Measurements from ENCODE around the gene IGSF10.
"Not testable (repeated sequence)": the region's sequence is repeated elsewhere in the genome, so short reads cannot be mapped to it uniquely, and the experiment has no call there.

IGSF10 gene
- 0 reads per million in 2 experiments for total RNA-seq

GRCh38 chr3:151460774-151461450, at the start of gene IGSF10:
TSS of gene IGSF10 (minus strand) at chr3:151461061. CDS start at chr3:151458709, 2,352 bp downstream.
- DNase-seq (ENCODE audit: low read depth), result no peak

GRCh38 chr3:151509468-151510135, 48.7 kb upstream of the IGSF10 start:
- DNase-seq (ENCODE audit: low read depth), result not testable (repeated sequence)

- no peak for DNase-seq (ENCODE audit: low read depth)
Observed at GRCh38 chr3:151504606-151505005, 43.7 kb upstream of the IGSF10 start.

GRCh38 chr3:151503074-151503473, 42.2 kb upstream of the IGSF10 start:
- DNase-seq (ENCODE audit: low read depth), result no peak

- no peak for DNase-seq (ENCODE audit: low read depth)
Observed at GRCh38 chr3:151501923-151502632, 41.2 kb upstream of the IGSF10 start.

GRCh38 chr3:151501171-151501922, 40.5 kb upstream of the IGSF10 start:
- no peak for DNase-seq (ENCODE audit: low read depth)

- DNase-seq (ENCODE audit: low read depth), result no peak
Observed at GRCh38 chr3:151499168-151499567, 38.3 kb upstream of the IGSF10 start.

GRCh38 chr3:151491525-151491924, 30.7 kb upstream of the IGSF10 start:
- DNase-seq (ENCODE audit: low read depth), result no peak

- not testable (repeated sequence) for DNase-seq (ENCODE audit: low read depth)
Observed at GRCh38 chr3:151487833-151488232, 27.0 kb upstream of the IGSF10 start.

GRCh38 chr3:151483961-151484520, 23.2 kb upstream of the IGSF10 start:
- DNase-seq (ENCODE audit: low read depth), result no peak

- DNase-seq (ENCODE audit: low read depth), result no peak
Observed at GRCh38 chr3:151483488-151483887, 22.6 kb upstream of the IGSF10 start.

GRCh38 chr3:151480492-151480891, 19.6 kb upstream of the IGSF10 start:
- DNase-seq (ENCODE audit: low read depth), result no peak

GRCh38 chr3:151479452-151479851, 18.6 kb upstream of the IGSF10 start:
- DNase-seq (ENCODE audit: low read depth), result no peak

GRCh38 chr3:151478335-151478697, 17.5 kb upstream of the IGSF10 start:
- no peak for DNase-seq (ENCODE audit: low read depth)

- DNase-seq (ENCODE audit: low read depth), result no peak
Observed at GRCh38 chr3:151477591-151478334, 16.9 kb upstream of the IGSF10 start.

- DNase-seq (ENCODE audit: low read depth), result no peak
Observed at GRCh38 chr3:151476344-151477018, 15.6 kb upstream of the IGSF10 start.

GRCh38 chr3:151468284-151468917, 7.5 kb upstream of the IGSF10 start:
- DNase-seq (ENCODE audit: low read depth), result peak; percentile 10

GRCh38 chr3:151467069-151467468, 6.2 kb upstream of the IGSF10 start:
- no peak for DNase-seq (ENCODE audit: low read depth)

GRCh38 chr3:151462991-151463390, 2.1 kb upstream of the IGSF10 start:
- no peak for DNase-seq (ENCODE audit: low read depth)

GRCh38 chr3:151462278-151462780, 1.5 kb upstream of the IGSF10 start:
- no peak for DNase-seq (ENCODE audit: low read depth)

Measured in T follicular helper cell (primary cell).